KMS-11 (cell line): ENCODE measurements around the gene HSPA1B.
"Not testable (repeated sequence)": the region's sequence is repeated elsewhere in the genome, so short reads cannot be mapped to it uniquely, and the experiment has no call there.

ENCODE experiments used
- H2AFZ ChIP-seq: fragments of 200-600 bp; sonication (generic); 2 replicates; pipeline ENCODE4 v1.6.1; 2016; ENCODE audit warnings: antibody characterized with exemption, mixed run types, low read depth
- H3K27ac ChIP-seq: fragments of 200-600 bp; sonication (generic); 2 replicates; pipeline ENCODE4 v1.6.1; 2016; ENCODE audit warnings: mild to moderate bottlenecking, mixed run types
- H3K27me3 ChIP-seq: fragments of 200-600 bp; sonication (generic); 2 replicates; pipeline ENCODE4 v1.6.1; 2017; ENCODE audit warnings: mild to moderate bottlenecking, low read depth, mixed run types, moderate library complexity; ENCODE audit not compliant: insufficient read depth
- H3K36me3 ChIP-seq: fragments of 200-600 bp; sonication (generic); 2 replicates; pipeline ENCODE4 v1.6.1; 2017; ENCODE audit warnings: mild to moderate bottlenecking, mixed run types; ENCODE audit not compliant: insufficient read depth
- H3K4me1 ChIP-seq: fragments of 200-600 bp; sonication (generic); 2 replicates; pipeline ENCODE4 v1.6.1; 2016; ENCODE audit warnings: mild to moderate bottlenecking, low read depth, mixed run types; ENCODE audit not compliant: poor library complexity, severe bottlenecking
- H3K4me2 ChIP-seq: fragments of 200-600 bp; sonication (generic); 2 replicates; pipeline ENCODE4 v1.7.0; 2016; ENCODE audit warnings: mild to moderate bottlenecking, mixed run types
- H3K4me3 ChIP-seq: fragments of 200-600 bp; sonication (generic); IDR thresholded peaks from 2 replicates; pipeline ENCODE4 v1.6.1; 2017; ENCODE audit warnings: low read depth, low read length, mixed read lengths; ENCODE audit not compliant: insufficient read depth
- H3K79me2 ChIP-seq: fragments of 200-600 bp; sonication (generic); 2 replicates; pipeline ENCODE4 v1.6.1; 2016; ENCODE audit warnings: low read depth, mixed run types; ENCODE audit not compliant: insufficient read depth
- H3K9ac ChIP-seq: fragments of 200-600 bp; sonication (generic); 2 replicates; pipeline ENCODE4 v1.6.1; 2016; ENCODE audit warnings: mild to moderate bottlenecking, mixed run types
- H4K20me1 ChIP-seq: fragments of 200-600 bp; sonication (generic); 2 replicates; pipeline ENCODE4 v1.6.1; 2016; ENCODE audit warnings: mild to moderate bottlenecking, mixed run types; ENCODE audit not compliant: insufficient read depth
- TF ChIP-seq, protein P1 (sequence below): fragments of 200-600 bp; sonication (generic); conservative IDR thresholded peaks from 2 replicates; pipeline ENCODE4 v1.6.1; 2017; ENCODE audit warnings: low read depth, mild to moderate bottlenecking, antibody characterized with exemption, low read length, moderate library complexity, mixed read lengths

HSPA1B gene

DNA sequence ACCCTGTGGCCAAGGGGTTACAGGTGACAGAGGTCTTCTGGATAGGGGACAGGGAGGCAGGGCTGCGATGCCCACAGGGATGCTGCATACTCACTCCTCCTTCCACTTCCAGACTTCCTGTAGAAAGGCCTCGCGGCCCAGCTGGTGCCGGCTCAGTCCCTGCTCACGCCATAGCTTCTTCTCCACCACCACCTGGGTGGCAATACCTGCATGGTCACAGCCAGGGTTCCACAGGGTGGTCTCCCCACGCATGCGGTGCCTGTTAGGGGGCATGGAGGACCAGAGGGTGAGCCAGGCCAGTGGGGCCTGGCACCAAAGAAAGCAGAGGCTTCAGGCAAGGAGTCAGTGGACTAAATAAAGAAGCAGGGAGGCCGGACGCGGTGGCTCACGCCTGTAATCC lies 42.1 kb upstream of the HSPA1B start:
- Histone ChIP-seq H3K27me3 (no peaks in the 10 kb centered on the region), H3K36me3 (peaks cover 11% of the 10 kb centered on the region; the same call in 1 of the 2 replicates), H4K20me1 (no peaks in the 10 kb centered on the region), H3K4me3 (no peak overlapping the region), H3K4me1 (peaks cover 35% of the 10 kb centered on the region), H3K4me2 (no peak overlapping the region), H3K9ac (no peak overlapping the region), H3K79me2 (peaks cover 4% of the 10 kb centered on the region; the same call in 1 of the 2 replicates), H2AFZ (no peak overlapping the region), H3K27ac (no peak overlapping the region)
- TF ChIP-seq, protein P1, sequence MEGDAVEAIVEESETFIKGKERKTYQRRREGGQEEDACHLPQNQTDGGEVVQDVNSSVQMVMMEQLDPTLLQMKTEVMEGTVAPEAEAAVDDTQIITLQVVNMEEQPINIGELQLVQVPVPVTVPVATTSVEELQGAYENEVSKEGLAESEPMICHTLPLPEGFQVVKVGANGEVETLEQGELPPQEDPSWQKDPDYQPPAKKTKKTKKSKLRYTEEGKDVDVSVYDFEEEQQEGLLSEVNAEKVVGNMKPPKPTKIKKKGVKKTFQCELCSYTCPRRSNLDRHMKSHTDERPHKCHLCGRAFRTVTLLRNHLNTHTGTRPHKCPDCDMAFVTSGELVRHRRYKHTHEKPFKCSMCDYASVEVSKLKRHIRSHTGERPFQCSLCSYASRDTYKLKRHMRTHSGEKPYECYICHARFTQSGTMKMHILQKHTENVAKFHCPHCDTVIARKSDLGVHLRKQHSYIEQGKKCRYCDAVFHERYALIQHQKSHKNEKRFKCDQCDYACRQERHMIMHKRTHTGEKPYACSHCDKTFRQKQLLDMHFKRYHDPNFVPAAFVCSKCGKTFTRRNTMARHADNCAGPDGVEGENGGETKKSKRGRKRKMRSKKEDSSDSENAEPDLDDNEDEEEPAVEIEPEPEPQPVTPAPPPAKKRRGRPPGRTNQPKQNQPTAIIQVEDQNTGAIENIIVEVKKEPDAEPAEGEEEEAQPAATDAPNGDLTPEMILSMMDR: no peak

GRCh38 chr6:31791324-31792089 lies 36.0 kb upstream of the HSPA1B start:
- Histone ChIP-seq H3K9ac (no peak overlapping the region), H3K36me3 (no peaks in the 10 kb centered on the region; the same call in 1 of the 2 replicates), H4K20me1 (no peaks in the 10 kb centered on the region), H3K4me2 (no peak overlapping the region), H3K27ac (no peak overlapping the region), H3K4me1 (peaks cover 67% of the 10 kb centered on the region), H3K4me3 (no peak overlapping the region), H2AFZ (no peak overlapping the region), H3K27me3 (no peaks in the 10 kb centered on the region), H3K79me2 (peaks cover 37% of the 10 kb centered on the region)
- TF ChIP-seq, protein P1: peak; percentile 61

DNA sequence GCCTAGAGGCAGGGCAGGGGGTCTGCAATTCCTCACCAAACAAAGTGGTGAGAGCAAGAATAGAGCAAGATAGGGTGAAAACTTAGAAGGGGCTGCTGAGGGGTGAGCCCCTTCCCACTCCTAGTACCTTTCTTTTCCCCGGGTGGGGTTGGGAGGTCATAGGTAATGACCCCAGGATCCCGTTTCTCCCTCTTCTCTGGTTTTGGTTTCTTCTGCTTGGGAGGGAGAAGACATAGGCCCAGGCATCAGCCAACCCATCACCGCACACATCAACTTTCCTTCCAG lies 35.5 kb upstream of the HSPA1B start:
- Histone ChIP-seq H3K27me3 (no peaks in the 10 kb centered on the region), H3K4me1 (peaks cover 67% of the 10 kb centered on the region), H4K20me1 (no peaks in the 10 kb centered on the region), H3K4me3 (no peak overlapping the region), H3K36me3 (no peaks in the 10 kb centered on the region; the same call in 1 of the 2 replicates), H3K27ac (no peak overlapping the region), H3K9ac (no peak overlapping the region), H3K79me2 (peaks cover 37% of the 10 kb centered on the region), H3K4me2 (no peak overlapping the region), H2AFZ (no peak overlapping the region)
- TF ChIP-seq, protein P1: no peak

GRCh38 chr6:31792761-31793171 lies 34.8 kb upstream of the HSPA1B start:
- Histone ChIP-seq H2AFZ (no peak overlapping the region), H3K9ac (no peak overlapping the region), H3K4me1 (peaks cover 59% of the 10 kb centered on the region), H3K27me3 (no peaks in the 10 kb centered on the region), H3K36me3 (no peaks in the 10 kb centered on the region; the same call in 1 of the 2 replicates), H3K4me2 (no peak overlapping the region), H4K20me1 (no peaks in the 10 kb centered on the region), H3K4me3 (no peak overlapping the region), H3K79me2 (peaks cover 37% of the 10 kb centered on the region), H3K27ac (no peak overlapping the region)
- TF ChIP-seq, protein P1: no peak

DNA sequence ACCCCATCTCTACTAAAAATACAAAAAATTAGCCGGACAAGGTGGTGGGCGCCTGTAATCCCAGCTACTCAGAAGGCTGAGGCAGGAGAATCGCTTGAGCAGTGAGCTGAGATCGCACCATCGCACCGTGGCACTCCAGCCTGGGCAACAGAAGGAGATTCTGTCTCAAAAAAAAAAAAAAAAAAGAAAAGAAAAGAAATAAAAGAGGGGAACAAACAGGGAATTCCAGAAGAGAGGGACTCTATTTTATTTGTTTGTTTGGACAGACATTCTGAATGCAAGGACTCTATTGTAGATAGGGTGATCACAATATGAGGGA lies 33.7 kb upstream of the HSPA1B start:
- Histone ChIP-seq H3K4me1 (peaks cover 48% of the 10 kb centered on the region), H3K4me2 (peak overlapping the region; percentile 99), H3K27ac (peak overlapping the region; percentile 82), H3K79me2 (peaks cover 37% of the 10 kb centered on the region)
- not testable (repeated sequence) for H3K4me3 ChIP-seq, H4K20me1 ChIP-seq, H3K27me3 ChIP-seq, H2AFZ ChIP-seq, H3K9ac ChIP-seq, H3K36me3 ChIP-seq
